ENCODE measurements around the gene TMEM163. TPM values are rescaled to one million over a fixed set of nuclear protein-coding genes. Genes with fewer than 3 reads are reported as not detected.

Gene TMEM163
- total RNA-seq, 2 experiments from 2014 or later: 0.51 TPM; not detected in 1

DNA sequence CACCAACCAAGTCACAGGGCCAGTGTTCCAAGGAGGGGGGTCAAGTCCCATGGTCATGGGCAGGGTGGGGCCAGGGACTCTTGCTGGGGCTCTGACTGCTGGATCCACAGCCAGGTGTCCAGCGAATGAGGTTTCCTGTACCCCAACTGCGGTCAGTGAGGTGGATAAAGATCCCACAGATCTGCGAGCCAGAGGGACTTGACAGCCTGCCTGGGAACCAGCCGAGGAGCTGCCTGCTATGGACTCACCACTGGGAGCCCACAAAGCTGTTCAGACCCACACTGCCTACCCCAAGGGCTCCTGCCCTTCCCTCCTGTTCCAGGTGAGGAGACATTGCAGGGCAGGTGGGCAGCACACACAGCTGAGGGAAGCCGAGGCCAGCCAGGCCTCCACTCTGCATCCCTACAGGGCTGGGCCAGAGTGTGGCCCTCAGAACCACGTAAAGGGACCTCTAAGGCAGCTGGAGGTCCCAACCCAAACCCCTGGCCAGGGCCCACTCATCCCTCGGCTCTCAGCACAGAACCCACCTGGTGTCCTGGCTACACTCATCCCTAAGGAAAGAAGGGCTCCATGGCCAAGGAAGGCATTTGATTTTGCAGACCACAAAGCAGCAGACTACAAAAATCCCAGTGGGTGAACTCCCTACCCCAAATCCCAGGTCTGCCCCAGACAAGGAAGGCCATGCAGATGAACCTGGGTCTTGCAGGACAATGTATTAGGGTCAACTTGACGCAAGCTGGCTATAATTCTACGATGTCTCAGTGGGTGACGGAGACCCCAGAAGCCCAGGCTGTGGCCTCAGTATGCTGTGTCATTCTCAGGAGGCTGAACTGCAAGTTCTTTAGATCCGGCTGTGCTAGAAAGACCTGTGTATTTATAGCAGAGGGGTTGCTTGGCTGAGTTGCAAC lies 255.8 kb downstream of the TMEM163 start:
- intact Hi-C loops (cut with micrococcal nuclease; ENCODE audit: unreplicated experiment): loop anchor here (10.0 kb wide), 1 partner anchor 312 kb away; no protein-coding TSS in a partner anchor

DNA sequence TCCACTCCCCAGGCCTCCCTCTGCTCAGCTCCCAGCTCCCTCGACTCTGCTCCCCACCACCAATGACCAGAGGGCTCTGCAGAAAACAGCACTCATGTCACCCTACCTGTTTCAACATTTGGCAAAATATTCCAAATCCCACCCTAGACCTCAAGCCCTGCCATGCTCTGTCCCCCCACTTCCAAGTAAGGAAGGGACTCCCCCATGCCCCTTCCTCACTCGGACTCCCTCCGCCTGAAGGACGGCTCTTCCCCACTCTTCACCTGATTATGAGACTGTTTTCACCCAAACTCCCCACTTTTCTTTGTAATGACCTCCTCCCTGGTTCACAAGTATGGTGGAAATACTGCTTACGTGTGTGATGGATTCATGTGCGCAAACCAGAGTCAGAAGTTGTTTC lies 256.5 kb downstream of the TMEM163 start:
- H2AFZ ChIP-seq (ENCODE audit: low read length): no peak overlapping the region
- H3K4me3 ChIP-seq (ENCODE audit: low read depth, low read length, poor library complexity, severe bottlenecking): no peak overlapping the region
- no peaks in the 10 kb centered on the region for H3K4me1 ChIP-seq (ENCODE audit: insufficient read depth, low read length, poor library complexity, severe bottlenecking)
- H3K9me3 ChIP-seq (ENCODE audit: low read length): no peaks in the 10 kb centered on the region
- CTCF ChIA-PET (ENCODE audit: unreplicated experiment): no interaction called here
- H3K9me2 ChIP-seq (ENCODE audit: insufficient read depth, low read length): no peaks in the 10 kb centered on the region
- POLR2A ChIA-PET: no interaction called here
- no peak overlapping the region for H3K27ac ChIP-seq (ENCODE audit: low read depth, low read length, poor library complexity, severe bottlenecking)
- no peaks in the 10 kb centered on the region for H4K20me1 ChIP-seq (ENCODE audit: insufficient read depth, low read length)
- BruUV-seq (replicated peaks): no TSS peak
- H3K79me2 ChIP-seq (ENCODE audit: insufficient read depth, low read depth, low read length): no peaks in the 10 kb centered on the region
- no peaks in the 10 kb centered on the region for H3K36me3 ChIP-seq (ENCODE audit: insufficient read depth, low read length)
- no peak overlapping the region for H3K4me2 ChIP-seq (ENCODE audit: low read length)
- DNase-seq (ENCODE audit: low spot score): no peak
- no peak for TF ChIP-seq EZH2phosphoT487 (IDR thresholded peaks at IDR 0.05; ENCODE audit: borderline replicate concordance, low read depth, low read length)
- no peak for TF ChIP-seq CTCF (conservative IDR thresholded peaks at IDR 0.05; ENCODE audit: low read length)
- intact Hi-C loops (cut with micrococcal nuclease; ENCODE audit: unreplicated experiment): loop anchor here (10.0 kb wide), 1 partner anchor 313 kb away; no protein-coding TSS in a partner anchor

More for the DNA sequence above, 255.8 kb downstream of the TMEM163 start:
- no peak for DNase-seq (ENCODE audit: low spot score)
- H2AFZ ChIP-seq (ENCODE audit: low read length): no peak overlapping the region
- BruUV-seq (replicated peaks): no TSS peak
- no peaks in the 10 kb centered on the region for H3K36me3 ChIP-seq (ENCODE audit: insufficient read depth, low read length)
- no peak overlapping the region for H3K4me3 ChIP-seq (ENCODE audit: low read depth, low read length, poor library complexity, severe bottlenecking)
- CTCF ChIA-PET (ENCODE audit: unreplicated experiment): no interaction called here
- H3K79me2 ChIP-seq (ENCODE audit: insufficient read depth, low read depth, low read length): no peaks in the 10 kb centered on the region
- no peak overlapping the region for H3K27ac ChIP-seq (ENCODE audit: low read depth, low read length, poor library complexity, severe bottlenecking)
- no peaks in the 10 kb centered on the region for H3K9me3 ChIP-seq (ENCODE audit: low read length)
- TF ChIP-seq CTCF (conservative IDR thresholded peaks at IDR 0.05; ENCODE audit: low read length) (no peak), EZH2phosphoT487 (IDR thresholded peaks at IDR 0.05; ENCODE audit: borderline replicate concordance, low read depth, low read length) (no peak)
- no peaks in the 10 kb centered on the region for H4K20me1 ChIP-seq (ENCODE audit: insufficient read depth, low read length)
- POLR2A ChIA-PET: no interaction called here
- H3K4me1 ChIP-seq (ENCODE audit: insufficient read depth, low read length, poor library complexity, severe bottlenecking): no peaks in the 10 kb centered on the region
- no peaks in the 10 kb centered on the region for H3K9me2 ChIP-seq (ENCODE audit: insufficient read depth, low read length)
- H3K4me2 ChIP-seq (ENCODE audit: low read length): no peak overlapping the region

DNA sequence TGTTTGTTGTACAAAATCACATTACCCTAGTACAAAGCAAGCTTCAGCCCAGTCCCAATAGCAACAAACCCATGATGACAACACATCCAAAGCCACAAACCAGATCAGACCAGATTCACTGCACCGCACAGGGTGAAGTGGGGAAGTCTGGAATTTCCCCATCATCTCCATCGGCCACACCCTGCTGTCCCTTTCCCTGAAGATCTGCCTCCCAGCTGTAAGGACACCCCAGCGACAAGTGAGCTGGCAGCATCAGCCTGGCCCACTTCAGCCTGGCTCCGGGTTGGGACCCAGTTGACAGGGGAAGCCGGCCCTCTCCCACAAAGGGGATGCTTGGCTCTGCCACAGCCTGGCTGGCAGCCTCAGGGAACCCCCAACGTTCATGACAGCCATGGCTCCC lies 257.3 kb downstream of the TMEM163 start:
- Histone ChIP-seq H3K4me1 (ENCODE audit: insufficient read depth, low read length, poor library complexity, severe bottlenecking) (no peaks in the 10 kb centered on the region), H3K27ac (ENCODE audit: low read depth, low read length, poor library complexity, severe bottlenecking) (no peak overlapping the region), H4K20me1 (ENCODE audit: insufficient read depth, low read length) (no peaks in the 10 kb centered on the region), H2AFZ (ENCODE audit: low read length) (no peak overlapping the region), H3K9me2 (ENCODE audit: insufficient read depth, low read length) (no peaks in the 10 kb centered on the region), H3K4me3 (ENCODE audit: low read depth, low read length, poor library complexity, severe bottlenecking) (no peak overlapping the region), H3K79me2 (ENCODE audit: insufficient read depth, low read depth, low read length) (no peaks in the 10 kb centered on the region), H3K4me2 (ENCODE audit: low read length) (no peak overlapping the region), H3K9me3 (ENCODE audit: low read length) (no peaks in the 10 kb centered on the region), H3K36me3 (ENCODE audit: insufficient read depth, low read length) (no peaks in the 10 kb centered on the region)
- DNase-seq (ENCODE audit: low spot score): no peak
- no TSS peak for BruUV-seq (replicated peaks)
- TF ChIP-seq EZH2phosphoT487 (IDR thresholded peaks at IDR 0.05; ENCODE audit: borderline replicate concordance, low read depth, low read length): no peak
- intact Hi-C loops (cut with micrococcal nuclease; ENCODE audit: unreplicated experiment): loop anchor here (10.0 kb wide), 1 partner anchor 313 kb away; no protein-coding TSS in a partner anchor
- POLR2A ChIA-PET: interaction anchor here (1.3 kb wide), 1 partner anchor 456 kb away, joined by 3 read pairs; no protein-coding TSS in a partner anchor
- CTCF ChIA-PET (ENCODE audit: unreplicated experiment): interaction anchor here (1.7 kb wide), 1 partner anchor 50 kb away, joined by 5 read pairs; no protein-coding TSS in a partner anchor

Data from OCI-LY7 (cell line).